DOHH2 (cell line): ENCODE measurements around the gene LACRT.

ENCODE experiments used
- H3F3A ChIP-seq: fragments of 200-600 bp; sonication (generic), shearing (Covaris generic); 2 replicates; pipeline ENCODE4 v1.6.0; 2016; ENCODE audit warnings: antibody characterized with exemption, mild to moderate bottlenecking; ENCODE audit not compliant: control insufficient read depth, insufficient read depth
- H3K27ac ChIP-seq: fragments of 200-600 bp; sonication (generic); 2 replicates; pipeline ENCODE4 v1.5.1; 2014; ENCODE audit warnings: low read depth, mild to moderate bottlenecking, low read length, moderate library complexity
- H3K27me3 ChIP-seq: fragments of 200-600 bp; sonication (generic); 2 replicates; pipeline ENCODE4 v1.6.1; 2014; ENCODE audit warnings: mild to moderate bottlenecking, low read length, mixed read lengths; ENCODE audit not compliant: control insufficient read depth
- H3K36me3 ChIP-seq: fragments of 200-600 bp; sonication (generic); 2 replicates; pipeline ENCODE4 v1.6.1; 2014; ENCODE audit warnings: mild to moderate bottlenecking, low read length, moderate library complexity, mixed read lengths; ENCODE audit not compliant: control insufficient read depth
- H3K4me1 ChIP-seq: fragments of 200-600 bp; sonication (generic); 2 replicates; pipeline ENCODE4 v1.6.1; 2014; ENCODE audit warnings: mild to moderate bottlenecking, low read length, mixed read lengths; ENCODE audit not compliant: control insufficient read depth
- H3K4me2 ChIP-seq: fragments of 200-600 bp; sonication (generic); 2 replicates; pipeline ENCODE4 v1.6.0; 2014; ENCODE audit warnings: mild to moderate bottlenecking, low read length, moderate library complexity
- H3K4me3 ChIP-seq: fragments of 200-600 bp; sonication (generic); 2 replicates; pipeline ENCODE4 v1.5.1; 2014; ENCODE audit warnings: mild to moderate bottlenecking, low read length, mixed read lengths
- H3K79me2 ChIP-seq: fragments of 200-600 bp; sonication (generic); 2 replicates; pipeline ENCODE4 v1.6.1; 2014; ENCODE audit warnings: mild to moderate bottlenecking, low read length, mixed read lengths; ENCODE audit not compliant: control insufficient read depth
- H3K9me2 ChIP-seq: fragments of 200-600 bp; sonication (generic); replicated peaks from 2 replicates; pipeline ENCODE4 v1.6.1; 2014; ENCODE audit warnings: mild to moderate bottlenecking, low read length, mixed read lengths; ENCODE audit not compliant: control insufficient read depth
- H3K9me3 ChIP-seq: fragments of 200-600 bp; sonication (generic); 2 replicates; pipeline ENCODE4 v1.6.1; 2014; ENCODE audit warnings: antibody characterized with exemption, low read length, mixed read lengths; ENCODE audit not compliant: control insufficient read depth, insufficient read depth
- H4K20me1 ChIP-seq: fragments of 200-600 bp; sonication (generic); 2 replicates; pipeline ENCODE4 v1.6.0; 2014; ENCODE audit warnings: low read depth, mild to moderate bottlenecking, antibody characterized with exemption, low read length, moderate library complexity; ENCODE audit not compliant: control insufficient read depth, insufficient read depth
- CTCF ChIP-seq: fragments of 200-600 bp; sonication (generic); IDR thresholded peaks from one replicate; pipeline ENCODE4 v1.5.1; 2014; ENCODE audit warnings: antibody characterized with exemption, mild to moderate bottlenecking, low read depth, low read length; ENCODE audit not compliant: poor library complexity, severe bottlenecking
- EZH2phosphoT487 ChIP-seq: fragments of 200-600 bp; sonication (generic); IDR thresholded peaks from 2 replicates; pipeline ENCODE4 v1.6.1; 2017; ENCODE audit warnings: borderline replicate concordance, mild to moderate bottlenecking, antibody characterized with exemption, low read length, moderate library complexity, mixed read lengths

Gene LACRT

GRCh38 chr12:54589964-54590363 lies 44.7 kb downstream of the LACRT start:
- no peaks in the 10 kb centered on the region for H3K9me3 ChIP-seq
- H3K4me1 ChIP-seq = no peaks in the 10 kb centered on the region
- H3F3A ChIP-seq = no peaks in the 10 kb centered on the region
- no peaks in the 10 kb centered on the region for H3K79me2 ChIP-seq
- no peaks in the 10 kb centered on the region for H3K9me2 ChIP-seq
- H3K4me3 ChIP-seq = no peak overlapping the region
- H4K20me1 ChIP-seq = no peaks in the 10 kb centered on the region
- H3K27me3 ChIP-seq = 0 out of 2 replicates have a peak, but pooled peaks cover 3% of the 10 kb centered on the region
- H3K36me3 ChIP-seq = no peaks in the 10 kb centered on the region
- TF ChIP-seq EZH2phosphoT487 = no peak
- TF ChIP-seq CTCF = no peak
- no peak overlapping the region for H3K27ac ChIP-seq
- H3K4me2 ChIP-seq = no peak overlapping the region

GRCh38 chr12:54588890-54589267 lies 45.8 kb downstream of the LACRT start:
- Histone ChIP-seq H3K9me3 (no peaks in the 10 kb centered on the region), H3K4me1 (no peaks in the 10 kb centered on the region), H3F3A (no peaks in the 10 kb centered on the region), H3K79me2 (no peaks in the 10 kb centered on the region), H3K27ac (no peak overlapping the region), H3K4me3 (no peak overlapping the region), H3K27me3 (0 out of 2 replicates have a peak, but pooled peaks cover 3% of the 10 kb centered on the region), H3K4me2 (no peak overlapping the region), H4K20me1 (no peaks in the 10 kb centered on the region), H3K36me3 (no peaks in the 10 kb centered on the region), H3K9me2 (no peaks in the 10 kb centered on the region)
- TF ChIP-seq CTCF (no peak), EZH2phosphoT487 (no peak)

GRCh38 chr12:54588110-54588889 lies 46.4 kb downstream of the LACRT start, which contains the start of gene PPP1R1A:
TSS of gene PPP1R1A (minus strand) at chr12:54588659. CDS start at chr12:54588488, 171 bp downstream.
- no peaks in the 10 kb centered on the region for H3K79me2 ChIP-seq
- peaks cover 7% of the 10 kb centered on the region; the same call in 1 of the 2 replicates for H3K27me3 ChIP-seq
- H3K4me1 ChIP-seq = no peaks in the 10 kb centered on the region
- no peak within 1 kb of the TSS for H3K27ac ChIP-seq
- H4K20me1 ChIP-seq = no peaks in the 10 kb centered on the region
- no peaks in the 10 kb centered on the region for H3K36me3 ChIP-seq
- no peak within 1 kb of the TSS for H3K4me2 ChIP-seq
- no peaks in the 10 kb centered on the region for H3K9me2 ChIP-seq
- H3K4me3 ChIP-seq = no peak within 1 kb of the TSS
- no peaks in the 10 kb centered on the region for H3F3A ChIP-seq
- H3K9me3 ChIP-seq = no peaks in the 10 kb centered on the region
- TF ChIP-seq EZH2phosphoT487 (no peak), CTCF (no peak)
